ENCODE results near the gene AP2B1.

AP2B1 gene

GRCh38 chr17:35731917-35732805 is 145.0 kb downstream of the AP2B1 start:
- Histone ChIP-seq H3K27me3 (ENCODE audit: control insufficient read depth, low read length) (peaks cover 23% of the 10 kb centered on the region), H3K79me2 (ENCODE audit: control insufficient read depth, low read length) (no peaks in the 10 kb centered on the region), H3K4me1 (ENCODE audit: control insufficient read depth, low read length) (peaks cover 3% of the 10 kb centered on the region), H3K4me3 (ENCODE audit: low read length) (no peak overlapping the region), H3F3A (ENCODE audit: control insufficient read depth, insufficient read depth) (no peaks in the 10 kb centered on the region), H3K9me3 (ENCODE audit: control insufficient read depth, insufficient read depth, low read length) (no peaks in the 10 kb centered on the region), H3K4me2 (ENCODE audit: low read length) (no peak overlapping the region), H3K36me3 (ENCODE audit: control insufficient read depth, low read length) (no peaks in the 10 kb centered on the region), H3K27ac (ENCODE audit: low read depth, low read length) (no peak overlapping the region), H4K20me1 (ENCODE audit: control insufficient read depth, insufficient read depth, low read depth, low read length) (no peaks in the 10 kb centered on the region), H3K9me2 (replicated peaks; ENCODE audit: control insufficient read depth, low read length) (no peaks in the 10 kb centered on the region)
- TF ChIP-seq EZH2phosphoT487 (IDR thresholded peaks at IDR 0.05; ENCODE audit: borderline replicate concordance, low read length) (no peak), CTCF (IDR thresholded peaks at IDR 0.05; ENCODE audit: low read depth, low read length, poor library complexity, severe bottlenecking) (no peak)

GRCh38 chr17:35732806-35733136 is 145.6 kb downstream of the AP2B1 start:
- Histone ChIP-seq H3K9me3 (ENCODE audit: control insufficient read depth, insufficient read depth, low read length) (no peaks in the 10 kb centered on the region), H4K20me1 (ENCODE audit: control insufficient read depth, insufficient read depth, low read depth, low read length) (no peaks in the 10 kb centered on the region), H3K4me2 (ENCODE audit: low read length) (no peak overlapping the region), H3K4me3 (ENCODE audit: low read length) (no peak overlapping the region), H3F3A (ENCODE audit: control insufficient read depth, insufficient read depth) (no peaks in the 10 kb centered on the region), H3K79me2 (ENCODE audit: control insufficient read depth, low read length) (no peaks in the 10 kb centered on the region), H3K27me3 (ENCODE audit: control insufficient read depth, low read length) (peaks cover 23% of the 10 kb centered on the region), H3K36me3 (ENCODE audit: control insufficient read depth, low read length) (no peaks in the 10 kb centered on the region), H3K9me2 (replicated peaks; ENCODE audit: control insufficient read depth, low read length) (no peaks in the 10 kb centered on the region), H3K4me1 (ENCODE audit: control insufficient read depth, low read length) (no peaks in the 10 kb centered on the region), H3K27ac (ENCODE audit: low read depth, low read length) (no peak overlapping the region)
- no peak for TF ChIP-seq EZH2phosphoT487 (IDR thresholded peaks at IDR 0.05; ENCODE audit: borderline replicate concordance, low read length)
- TF ChIP-seq CTCF (IDR thresholded peaks at IDR 0.05; ENCODE audit: low read depth, low read length, poor library complexity, severe bottlenecking) = no peak

GRCh38 chr17:35733366-35733765 is 146.2 kb downstream of the AP2B1 start:
- Histone ChIP-seq H3K27ac (ENCODE audit: low read depth, low read length) (no peak overlapping the region), H3K27me3 (ENCODE audit: control insufficient read depth, low read length) (peaks cover 25% of the 10 kb centered on the region), H3F3A (ENCODE audit: control insufficient read depth, insufficient read depth) (no peaks in the 10 kb centered on the region), H3K36me3 (ENCODE audit: control insufficient read depth, low read length) (no peaks in the 10 kb centered on the region), H3K9me2 (replicated peaks; ENCODE audit: control insufficient read depth, low read length) (no peaks in the 10 kb centered on the region), H3K4me2 (ENCODE audit: low read length) (no peak overlapping the region), H3K4me1 (ENCODE audit: control insufficient read depth, low read length) (no peaks in the 10 kb centered on the region), H3K79me2 (ENCODE audit: control insufficient read depth, low read length) (no peaks in the 10 kb centered on the region), H4K20me1 (ENCODE audit: control insufficient read depth, insufficient read depth, low read depth, low read length) (no peaks in the 10 kb centered on the region), H3K9me3 (ENCODE audit: control insufficient read depth, insufficient read depth, low read length) (no peaks in the 10 kb centered on the region), H3K4me3 (ENCODE audit: low read length) (no peak overlapping the region)
- no peak for TF ChIP-seq CTCF (IDR thresholded peaks at IDR 0.05; ENCODE audit: low read depth, low read length, poor library complexity, severe bottlenecking)
- TF ChIP-seq EZH2phosphoT487 (IDR thresholded peaks at IDR 0.05; ENCODE audit: borderline replicate concordance, low read length) = no peak

Measured in DOHH2 (cell line).